SU-DHL-6 (cell line): ENCODE measurements around the gene TRDN.

ENCODE experiments used
- EZH2phosphoT487 ChIP-seq: fragments of 200-600 bp; sonication (generic), shearing (Covaris generic); conservative IDR thresholded peaks from 2 replicates; pipeline ENCODE4 v1.6.1; 2018; ENCODE audit warnings: mild to moderate bottlenecking, antibody characterized with exemption, low read length, moderate library complexity, mixed read lengths
- TF ChIP-seq, protein P1 (sequence below): fragments of 200-600 bp; sonication (generic); IDR thresholded peaks from one replicate; pipeline ENCODE4 v1.5.1; 2017; ENCODE audit warnings: antibody characterized with exemption, mild to moderate bottlenecking, low read length, moderate library complexity; ENCODE audit not compliant: insufficient read depth, poor library complexity, severe bottlenecking

DNA sequence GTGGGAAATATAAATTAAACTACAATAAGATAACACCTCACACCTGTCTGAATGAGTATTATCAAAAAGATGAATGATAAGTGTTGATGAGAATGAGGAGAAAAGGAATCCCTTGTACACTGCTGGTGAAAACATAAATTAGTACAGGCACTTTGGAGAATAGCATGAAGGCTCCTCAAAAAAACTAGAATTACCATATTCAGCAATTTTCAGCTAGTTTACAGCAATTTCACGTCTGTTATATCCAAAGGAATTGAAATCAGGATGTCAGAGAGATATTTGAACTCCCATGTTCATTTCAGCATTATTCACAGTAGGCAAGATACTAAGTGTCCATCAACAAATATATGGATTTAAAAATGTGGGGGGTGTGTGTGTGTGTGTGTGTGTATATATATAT lies 348.1 kb downstream of the TRDN start:
- TF ChIP-seq, protein P1, sequence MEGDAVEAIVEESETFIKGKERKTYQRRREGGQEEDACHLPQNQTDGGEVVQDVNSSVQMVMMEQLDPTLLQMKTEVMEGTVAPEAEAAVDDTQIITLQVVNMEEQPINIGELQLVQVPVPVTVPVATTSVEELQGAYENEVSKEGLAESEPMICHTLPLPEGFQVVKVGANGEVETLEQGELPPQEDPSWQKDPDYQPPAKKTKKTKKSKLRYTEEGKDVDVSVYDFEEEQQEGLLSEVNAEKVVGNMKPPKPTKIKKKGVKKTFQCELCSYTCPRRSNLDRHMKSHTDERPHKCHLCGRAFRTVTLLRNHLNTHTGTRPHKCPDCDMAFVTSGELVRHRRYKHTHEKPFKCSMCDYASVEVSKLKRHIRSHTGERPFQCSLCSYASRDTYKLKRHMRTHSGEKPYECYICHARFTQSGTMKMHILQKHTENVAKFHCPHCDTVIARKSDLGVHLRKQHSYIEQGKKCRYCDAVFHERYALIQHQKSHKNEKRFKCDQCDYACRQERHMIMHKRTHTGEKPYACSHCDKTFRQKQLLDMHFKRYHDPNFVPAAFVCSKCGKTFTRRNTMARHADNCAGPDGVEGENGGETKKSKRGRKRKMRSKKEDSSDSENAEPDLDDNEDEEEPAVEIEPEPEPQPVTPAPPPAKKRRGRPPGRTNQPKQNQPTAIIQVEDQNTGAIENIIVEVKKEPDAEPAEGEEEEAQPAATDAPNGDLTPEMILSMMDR = no peak
- TF ChIP-seq EZH2phosphoT487 = no peak
